Kidney tubule cell (primary cell): ENCODE data around the gene CYBRD1.
"Not testable (repeated sequence)": the region's sequence is repeated elsewhere in the genome, so short reads cannot be mapped to it uniquely, and the experiment has no call there.

Source experiments
- DNase-seq: peaks from one replicate; pipeline ENCODE4 v3.0.0-alpha.2; 2018; ENCODE audit warnings: low spot score

Gene CYBRD1

GRCh38 chr2:171522052-171522787 is at the start of gene CYBRD1:
TSS of gene CYBRD1 (plus strand) at chr2:171522474. CDS start at chr2:171522546, 72 bp downstream.
- peak; percentile 16 for DNase-seq

GRCh38 chr2:171475979-171476378 is 46.3 kb upstream of the CYBRD1 start:
- DNase-seq, result no peak

- DNase-seq, result no peak
Measured at GRCh38 chr2:171478345-171478744, 43.9 kb upstream of the CYBRD1 start.

- no peak for DNase-seq
Measured at GRCh38 chr2:171479154-171479814, 43.0 kb upstream of the CYBRD1 start.

- no peak for DNase-seq
Measured at GRCh38 chr2:171480908-171481307, 41.4 kb upstream of the CYBRD1 start.

- DNase-seq, result no peak
Measured at GRCh38 chr2:171482308-171482707, 40.0 kb upstream of the CYBRD1 start.

GRCh38 chr2:171482877-171483276 is 39.4 kb upstream of the CYBRD1 start:
- DNase-seq, result peak; percentile 23

GRCh38 chr2:171483793-171484192 is 38.5 kb upstream of the CYBRD1 start:
- DNase-seq, result no peak

GRCh38 chr2:171485116-171485515 is 37.2 kb upstream of the CYBRD1 start:
- no peak for DNase-seq

GRCh38 chr2:171487201-171487600 is 35.1 kb upstream of the CYBRD1 start:
- DNase-seq, result no peak

GRCh38 chr2:171487803-171488259 is 34.4 kb upstream of the CYBRD1 start:
- no peak for DNase-seq

GRCh38 chr2:171490577-171490976 is 31.7 kb upstream of the CYBRD1 start:
- no peak for DNase-seq

GRCh38 chr2:171491292-171491691 is 31.0 kb upstream of the CYBRD1 start:
- DNase-seq, result no peak

GRCh38 chr2:171492664-171493063 is 29.6 kb upstream of the CYBRD1 start:
- no peak for DNase-seq

GRCh38 chr2:171497664-171498063 is 24.6 kb upstream of the CYBRD1 start:
- DNase-seq, result not testable (repeated sequence)

- no peak for DNase-seq
Measured at GRCh38 chr2:171505374-171505773, 16.9 kb upstream of the CYBRD1 start.

GRCh38 chr2:171509945-171510731 is 12.1 kb upstream of the CYBRD1 start:
- DNase-seq, result no peak

- no peak for DNase-seq
Measured at GRCh38 chr2:171512014-171512413, 10.3 kb upstream of the CYBRD1 start.

- no peak for DNase-seq
Measured at GRCh38 chr2:171512683-171513195, 9.5 kb upstream of the CYBRD1 start.

GRCh38 chr2:171513719-171514160 is 8.5 kb upstream of the CYBRD1 start:
- no peak for DNase-seq

GRCh38 chr2:171514908-171515582 is 7.2 kb upstream of the CYBRD1 start:
- no peak for DNase-seq
